NCI-H82 treated with DMSO at 0.1 percent for 48 hours (cell line): Measurements from ENCODE around the gene DOK6.

Experiments
- DNase-seq: peaks from one replicate; lab custom pipeline; 2025; ENCODE audit not compliant: unreplicated experiment; lab: John Stamatoyannopoulos, UW

DOK6 gene

GRCh38 chr18:69890558-69890957, 489.9 kb downstream of the DOK6 start:
- no peak for DNase-seq

GRCh38 chr18:69894467-69894866, 493.8 kb downstream of the DOK6 start:
- DNase-seq, result no peak

GRCh38 chr18:69895066-69896047, 494.7 kb downstream of the DOK6 start:
- no peak for DNase-seq

- DNase-seq, result no peak
These were observed 496.9 kb downstream of the DOK6 start for GRCh38 chr18:69897397-69898108.

GRCh38 chr18:69898241-69898861, 497.7 kb downstream of the DOK6 start:
- DNase-seq, result no peak
